Myocyte (in vitro differentiated cells): ENCODE measurements around the gene RRP7A. TPM values are rescaled to one million over a fixed set of nuclear protein-coding genes. Genes with fewer than 3 reads are reported as not detected.
"Not testable (repeated sequence)": the region's sequence is repeated elsewhere in the genome, so short reads cannot be mapped to it uniquely, and the experiment has no call there.

ENCODE experiments used
- DNase-seq: peaks from one replicate; pipeline ENCODE4 v3.0.0-alpha.2; 2012; ENCODE audit warnings: low read depth
- total RNA-seq: library from RNA; depleted of rRNA; stranded (reverse); fragments of >200 nt; gene quantifications from 2 replicates; pipeline ENCODE4 v1.2.3, GENCODE V29; 2014

Gene RRP7A
- total RNA-seq, 1 donor from 2014 or later = 16.7 TPM

GRCh38 chr22:42500161-42500835 lies 19.3 kb downstream of the RRP7A start:
- peak; percentile 18 for DNase-seq

DNA sequence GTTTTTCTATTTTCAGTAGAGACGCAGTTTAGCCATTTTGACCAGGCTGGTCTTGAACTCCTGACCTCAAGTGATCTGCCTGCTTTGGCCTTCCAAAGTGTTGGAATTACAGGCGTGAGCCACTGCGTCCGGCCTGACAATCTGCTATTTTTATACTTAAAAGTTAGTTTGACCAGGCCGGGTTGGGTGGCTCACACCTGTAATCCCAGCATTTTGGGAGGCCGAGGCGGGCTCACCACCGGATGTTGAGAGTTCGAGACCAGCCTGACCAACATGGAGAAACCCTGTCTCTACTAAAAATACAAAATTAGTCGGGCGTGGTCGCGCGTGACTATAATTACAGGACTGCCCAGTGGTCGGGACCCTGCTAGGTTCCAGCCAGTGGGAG lies 19.8 kb downstream of the RRP7A start:
- not testable (repeated sequence) for DNase-seq

- DNase-seq = peak; percentile 73
Observed at GRCh38 chr22:42495533-42496141, 24.0 kb downstream of the RRP7A start.

DNA sequence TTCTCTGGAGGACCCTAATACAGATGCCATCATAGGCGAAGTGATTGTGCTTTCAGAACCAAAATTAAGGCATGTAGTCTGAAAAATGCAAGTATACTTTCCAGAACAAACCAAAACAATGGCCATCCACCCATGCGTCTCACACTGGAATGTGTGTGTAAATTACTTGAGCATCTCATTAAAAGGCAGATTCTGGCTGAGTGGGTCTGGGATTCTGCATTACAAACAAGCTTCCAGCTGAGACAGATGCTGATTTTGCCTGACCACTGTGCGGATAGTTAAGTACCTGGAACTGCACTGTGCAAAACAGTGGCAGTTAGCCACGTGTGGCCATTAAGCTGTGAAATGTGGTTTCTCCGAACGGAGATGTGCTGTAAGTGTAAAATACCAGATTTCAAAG lies 26.2 kb downstream of the RRP7A start:
- no peak for DNase-seq

GRCh38 chr22:42492323-42492690 lies 27.3 kb downstream of the RRP7A start:
- DNase-seq = no peak

DNA sequence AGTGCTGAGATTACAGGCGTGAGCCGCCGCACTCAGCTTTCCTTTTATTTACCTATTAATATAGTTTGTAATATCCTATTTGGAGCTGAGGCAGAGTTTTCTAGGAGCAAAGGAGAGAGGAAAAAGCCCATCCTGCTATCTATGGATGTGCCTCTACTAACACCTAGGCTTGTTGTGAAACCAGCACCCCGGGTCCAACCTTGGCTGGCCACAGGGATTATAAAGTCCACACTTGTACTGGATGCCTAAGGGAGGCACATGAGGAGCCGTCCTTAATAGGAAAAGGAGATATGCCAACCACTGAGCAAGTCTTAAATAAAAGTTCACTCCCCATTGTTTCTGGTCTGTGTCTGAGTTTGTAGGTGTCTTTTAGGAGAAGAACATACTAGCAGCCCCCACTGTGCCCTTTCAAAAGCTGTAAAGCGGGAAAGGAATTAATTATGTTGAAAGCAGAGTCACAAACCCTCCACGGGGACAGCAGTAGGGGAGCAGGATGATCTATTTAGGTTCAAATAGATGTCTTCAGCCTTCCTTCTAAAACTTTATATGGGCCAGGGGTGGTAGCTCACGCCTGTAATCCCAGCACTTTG lies 29.3 kb downstream of the RRP7A start:
- no peak for DNase-seq

- DNase-seq = no peak
Observed at GRCh38 chr22:42489000-42489399, 30.6 kb downstream of the RRP7A start.

DNA sequence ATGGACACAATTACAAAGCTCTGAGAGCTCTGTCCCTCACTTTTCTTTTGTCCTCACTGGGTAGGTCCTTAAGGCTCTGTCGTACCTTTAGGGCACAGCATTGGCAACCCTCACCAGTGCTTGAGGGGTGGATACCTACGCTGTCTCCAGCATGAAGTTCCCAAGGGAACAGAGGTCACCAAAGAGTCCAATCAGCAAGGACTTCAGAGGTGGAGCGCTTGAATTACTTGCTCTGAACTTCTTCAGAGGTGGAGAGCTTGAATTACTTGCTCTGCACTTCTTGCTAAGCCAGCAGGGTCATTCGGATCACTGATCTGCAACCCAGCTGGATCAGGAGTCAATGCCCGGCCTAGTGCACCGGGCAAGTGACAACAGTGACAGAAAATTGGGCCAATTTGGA lies 35.1 kb downstream of the RRP7A start:
- no peak for DNase-seq

- DNase-seq = not testable (repeated sequence)
Observed at GRCh38 chr22:42483610-42484223, 35.9 kb downstream of the RRP7A start.

DNA sequence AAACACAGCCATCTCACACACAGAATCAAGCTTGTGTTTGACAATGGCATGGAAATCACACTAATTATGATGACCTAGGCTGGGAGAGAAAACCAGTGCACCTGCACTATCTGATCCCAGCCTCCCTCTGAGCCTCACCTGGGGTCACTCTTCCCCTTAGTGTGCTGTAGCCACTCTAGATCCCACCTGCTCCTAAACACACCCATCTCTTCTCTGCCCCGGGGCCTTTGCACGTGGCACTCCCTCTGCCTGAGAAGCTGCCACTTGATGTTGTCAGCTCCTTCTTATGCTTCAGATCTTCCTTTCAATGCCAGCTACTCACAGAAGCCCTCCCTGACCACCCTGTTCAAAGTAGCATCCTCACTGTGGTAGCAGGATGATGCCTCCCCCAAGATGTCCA lies 44.5 kb downstream of the RRP7A start:
- no peak for DNase-seq

GRCh38 chr22:42473484-42474193 lies 46.0 kb downstream of the RRP7A start:
- peak; percentile 59 for DNase-seq

GRCh38 chr22:42472671-42473070 lies 46.9 kb downstream of the RRP7A start:
- no peak for DNase-seq

DNA sequence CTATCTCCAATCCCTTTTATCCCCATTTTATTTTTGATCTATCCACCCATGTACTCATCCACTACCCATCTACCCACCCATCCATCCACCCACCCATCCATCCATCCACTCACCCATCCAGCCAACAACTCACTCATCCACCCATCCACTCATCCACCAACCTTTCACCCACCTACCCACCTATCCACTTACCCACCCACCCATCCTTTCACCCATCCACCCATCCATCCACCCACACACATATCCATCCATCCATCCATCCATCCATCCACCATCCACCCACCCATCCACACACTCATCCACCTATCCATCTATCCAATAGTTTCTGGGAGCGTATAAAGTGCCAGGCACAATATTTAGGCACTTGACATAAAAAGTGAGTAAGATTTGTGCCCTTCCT lies 48.2 kb downstream of the RRP7A start:
- no peak for DNase-seq

GRCh38 chr22:42470366-42471082 lies 49.1 kb downstream of the RRP7A start:
- no peak for DNase-seq

GRCh38 chr22:42468841-42469240 lies 50.8 kb downstream of the RRP7A start:
- DNase-seq = no peak

GRCh38 chr22:42462016-42462415 lies 57.6 kb downstream of the RRP7A start:
- DNase-seq = no peak

DNA sequence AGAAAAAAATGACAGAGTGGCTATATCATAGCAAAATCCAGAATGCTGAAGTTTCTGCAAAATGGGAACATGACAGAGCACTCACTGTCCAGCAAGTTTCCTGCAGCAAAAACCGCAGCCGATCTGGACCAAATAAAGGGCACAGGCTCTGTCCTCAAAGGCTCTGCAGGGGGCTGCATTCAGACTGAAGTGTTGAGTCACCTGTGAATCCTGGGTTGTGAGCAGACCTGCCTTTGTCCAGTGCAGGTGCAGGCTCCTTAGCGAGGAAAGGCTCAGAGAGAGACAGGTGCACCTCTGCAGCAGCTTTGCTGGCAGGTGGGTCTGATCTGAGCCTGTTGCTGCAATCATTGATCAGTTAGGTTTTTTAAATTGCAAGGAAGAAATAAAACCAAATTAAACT lies 58.1 kb downstream of the RRP7A start:
- no peak for DNase-seq
